Measurements from ENCODE around the gene MCUB. TPM values are rescaled to one million over a fixed set of nuclear protein-coding genes. Genes with fewer than 3 reads are reported as not detected.

The MCUB gene
- total RNA-seq, 8 experiments from 2014 or later: 2.8 to 12.1 (median 7.8) TPM

DNA sequence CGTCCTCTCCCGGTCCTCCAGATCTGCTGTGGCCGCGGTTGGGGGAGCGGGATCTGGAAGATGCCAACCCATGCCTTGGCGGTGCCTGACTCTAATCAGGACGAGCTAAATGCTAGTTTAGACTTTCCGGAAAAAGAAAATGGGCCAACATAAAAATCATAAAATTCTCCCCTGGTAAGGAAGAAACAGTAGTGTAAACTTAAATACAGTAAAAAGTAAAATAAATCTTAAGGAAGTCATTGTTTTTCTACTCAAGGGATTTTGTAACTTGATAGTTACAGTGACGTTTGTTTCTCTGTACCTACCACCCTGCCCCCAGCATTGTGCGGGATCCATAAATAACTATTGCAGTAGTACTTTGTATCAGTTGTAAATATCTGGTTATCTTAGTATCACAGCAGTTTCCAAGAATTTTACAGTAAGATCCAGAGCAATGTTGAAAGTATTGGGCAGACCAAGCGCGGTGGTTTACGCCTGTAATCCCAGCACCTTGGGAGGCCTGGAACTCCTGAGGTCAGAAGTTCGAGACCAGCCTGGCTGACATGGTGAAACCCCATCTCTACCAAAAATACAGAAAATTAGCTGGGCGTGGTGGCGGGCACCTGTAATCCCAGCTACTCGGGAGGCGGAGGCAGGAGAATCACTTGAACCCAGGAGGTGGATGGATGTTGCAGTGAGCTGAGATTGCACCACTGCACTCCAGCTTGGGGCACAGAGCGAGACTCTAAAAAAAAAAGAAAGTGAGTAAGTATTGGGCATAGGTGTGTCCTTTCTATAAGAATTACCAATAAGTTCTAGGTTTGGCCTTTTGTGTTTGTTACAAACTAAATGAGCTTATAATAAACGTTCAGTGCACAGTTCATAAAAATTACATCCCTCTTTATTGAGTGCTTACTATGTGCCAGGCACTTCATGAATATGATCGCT, 170.8 kb downstream of the MCUB start:
- no peak for ATAC-seq (replicated peaks in 6 of 8)
- 54 to 87% (median 68%) methylated on average over 2 to 14 of the region's 21 CpGs; no CpG with 5 or more reads in 1 of the 10 experiments for WGBS, 10 experiments
- H3K4me3 ChIP-seq: peak overlapping the region; percentile 83 to 96 (median 90)
- in situ Hi-C loops (cut with MboI; ENCODE audit: low pct_unique_long_range_greater_than_20kb in 2 of 9, low sequenced_read_pairs in 9 of 9, unreplicated experiment in 9 of 9): no loop called here
- H3K27ac ChIP-seq: no peak overlapping the region
- H3K4me1 ChIP-seq (replicated peaks in 1 of 2): peaks cover 5 to 11% of the 10 kb centered on the region in 2 donors

DNA sequence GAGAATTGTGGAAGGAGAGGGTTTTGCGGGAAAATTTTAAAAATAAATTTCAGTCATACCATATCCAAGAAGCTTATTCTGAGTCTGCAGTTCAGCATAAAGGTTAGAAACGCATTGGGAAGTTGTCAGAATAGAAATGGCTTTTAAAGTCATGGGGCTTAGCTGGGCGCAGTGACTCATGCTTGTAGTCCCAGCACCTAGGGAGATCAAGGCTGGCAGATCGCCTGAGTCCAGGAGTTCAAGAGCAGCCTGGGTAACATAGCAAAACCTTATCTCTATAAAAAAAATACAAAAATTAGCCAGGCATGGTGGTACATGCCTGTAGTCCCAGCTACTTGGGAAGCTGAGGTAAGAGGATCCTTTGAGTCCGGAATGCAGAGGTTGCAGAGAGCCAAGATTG, 173.7 kb downstream of the MCUB start:
- WGBS, 10 experiments: 45 to 100% (median 85%) methylated on average over 1 to 5 of the region's 5 CpGs
- no peak for ATAC-seq (replicated peaks in 6 of 8)
- H3K4me1 ChIP-seq (replicated peaks in 1 of 2): peaks cover 0 to 3% of the 10 kb centered on the region in 2 donors
- in situ Hi-C loops (cut with MboI; ENCODE audit: low pct_unique_long_range_greater_than_20kb in 2 of 9, low sequenced_read_pairs in 9 of 9, unreplicated experiment in 9 of 9): no loop called here
- no peak overlapping the region for H3K4me3 ChIP-seq
- no peak overlapping the region for H3K27ac ChIP-seq

DNA sequence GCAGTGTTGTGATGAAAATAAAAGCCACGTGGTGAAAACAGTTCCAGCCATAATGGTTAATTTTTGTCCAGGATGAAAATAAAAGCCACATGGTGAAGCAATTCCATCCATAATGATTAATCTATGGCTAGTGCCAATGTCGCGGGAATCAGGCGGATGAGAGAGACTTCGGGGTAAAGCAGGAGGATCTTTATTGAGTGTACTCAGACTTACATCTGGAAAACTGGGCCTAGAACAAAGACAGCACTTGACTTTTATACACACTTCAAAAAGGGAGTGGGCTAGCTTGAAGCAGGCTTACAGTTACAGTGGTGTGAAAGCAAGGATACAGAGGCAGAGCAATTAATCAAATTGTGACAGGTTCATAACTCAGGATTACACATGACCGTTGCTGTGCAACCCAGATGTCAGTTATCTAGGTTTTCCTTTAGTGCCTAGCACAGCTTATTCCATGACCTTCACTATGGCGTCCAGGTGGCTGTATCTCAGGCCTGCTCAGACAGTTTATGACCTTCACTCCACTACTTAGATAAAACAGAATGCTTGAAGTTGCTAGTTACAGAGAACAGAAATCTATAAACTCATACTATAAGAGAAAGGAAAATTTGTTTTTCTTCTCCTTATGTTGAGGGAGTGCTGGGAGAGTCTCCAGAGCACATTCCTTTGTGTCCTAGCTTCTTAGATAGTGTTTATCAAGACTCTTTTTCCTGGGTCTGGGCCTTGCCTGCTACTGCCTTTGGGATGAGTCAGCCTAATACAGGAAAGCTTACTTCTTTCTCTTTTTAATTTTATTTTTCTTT, 175.7 kb downstream of the MCUB start:
- H3K4me1 ChIP-seq (replicated peaks in 1 of 2): no peaks in the 10 kb centered on the region
- 42 to 90% (median 65%) methylated on average over 1 to 7 of the region's 7 CpGs for WGBS, 10 experiments
- no peak overlapping the region for H3K27ac ChIP-seq
- no peak for ATAC-seq (replicated peaks in 6 of 8)
- no peak overlapping the region for H3K4me3 ChIP-seq
- in situ Hi-C loops (cut with MboI; ENCODE audit: low pct_unique_long_range_greater_than_20kb in 2 of 9, low sequenced_read_pairs in 9 of 9, unreplicated experiment in 9 of 9): no loop called here

Other genes starting within 250 kb of the MCUB start
- gene SEC24B, start 126.4 kb upstream of the MCUB start, total RNA-seq: 10 to 100 TPM; 15.9 to 28.5 (median 22.4) TPM
- 10 to 100 TPM in 2 of 8 experiments, 1 to 10 TPM in 6; 6.1 to 15.4 (median 8.2) TPM for gene CASP6, start 143.2 kb downstream of the MCUB start, total RNA-seq
- gene PLA2G12A, start 169.8 kb downstream of the MCUB start, total RNA-seq: 10 to 100 TPM; 10.4 to 55.7 (median 18.9) TPM
- gene CFI, start 241.8 kb downstream of the MCUB start, total RNA-seq: 100 to 1,000 TPM in 1 of 8 experiments, 10 to 100 TPM in 2, 1 to 10 TPM in 1, under 1 TPM in 3, not detected in 1; 0.14 to 242 (median 7.5) TPM

Measured in motor neuron (in vitro differentiated cells).